AG10803 (cell line): ENCODE data around the gene LRIT1.

Experiments
- DNase-seq: peaks from one replicate; pipeline ENCODE4 v3.0.0; 2010; ENCODE audit warnings: low read depth
- H3K4me3 ChIP-seq: 2 replicates; pipeline ENCODE4 v1.5.1; 2011; ENCODE audit warnings: mild to moderate bottlenecking, low read length, control low read depth
- TF ChIP-seq, protein P1 (sequence below): conservative IDR thresholded peaks from 2 replicates; pipeline ENCODE4 v1.5.1; 2011; ENCODE audit warnings: mild to moderate bottlenecking, low read length, control low read depth, inconsistent platforms

Gene LRIT1

DNA sequence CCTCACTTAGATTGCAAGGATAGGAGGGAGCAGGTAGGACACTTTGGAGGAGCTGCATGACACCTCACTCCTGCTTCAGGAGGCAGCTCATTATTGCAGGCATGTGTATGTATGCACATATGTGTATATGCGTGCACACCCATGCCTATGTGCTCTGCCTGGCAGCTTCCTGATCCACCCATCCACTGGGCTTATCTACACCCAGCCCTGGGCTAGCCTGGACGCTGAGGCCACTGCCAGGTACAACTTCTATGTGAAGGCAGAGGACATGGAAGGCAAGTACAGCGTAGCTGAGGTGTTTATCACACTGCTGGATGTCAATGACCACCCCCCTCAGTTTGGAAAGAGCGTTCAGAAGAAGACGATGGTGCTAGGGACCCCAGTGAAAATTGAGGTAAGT, 29.3 kb downstream of the LRIT1 start:
- TF ChIP-seq, protein P1, sequence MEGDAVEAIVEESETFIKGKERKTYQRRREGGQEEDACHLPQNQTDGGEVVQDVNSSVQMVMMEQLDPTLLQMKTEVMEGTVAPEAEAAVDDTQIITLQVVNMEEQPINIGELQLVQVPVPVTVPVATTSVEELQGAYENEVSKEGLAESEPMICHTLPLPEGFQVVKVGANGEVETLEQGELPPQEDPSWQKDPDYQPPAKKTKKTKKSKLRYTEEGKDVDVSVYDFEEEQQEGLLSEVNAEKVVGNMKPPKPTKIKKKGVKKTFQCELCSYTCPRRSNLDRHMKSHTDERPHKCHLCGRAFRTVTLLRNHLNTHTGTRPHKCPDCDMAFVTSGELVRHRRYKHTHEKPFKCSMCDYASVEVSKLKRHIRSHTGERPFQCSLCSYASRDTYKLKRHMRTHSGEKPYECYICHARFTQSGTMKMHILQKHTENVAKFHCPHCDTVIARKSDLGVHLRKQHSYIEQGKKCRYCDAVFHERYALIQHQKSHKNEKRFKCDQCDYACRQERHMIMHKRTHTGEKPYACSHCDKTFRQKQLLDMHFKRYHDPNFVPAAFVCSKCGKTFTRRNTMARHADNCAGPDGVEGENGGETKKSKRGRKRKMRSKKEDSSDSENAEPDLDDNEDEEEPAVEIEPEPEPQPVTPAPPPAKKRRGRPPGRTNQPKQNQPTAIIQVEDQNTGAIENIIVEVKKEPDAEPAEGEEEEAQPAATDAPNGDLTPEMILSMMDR = no peak
- H3K4me3 ChIP-seq = no peak overlapping the region
- no peak for DNase-seq

- DNase-seq = no peak
- TF ChIP-seq, protein P1 = no peak
These were observed 29.8 kb downstream of the LRIT1 start for GRCh38 chr10:84211566-84211965.

GRCh38 chr10:84208023-84208422, 33.3 kb downstream of the LRIT1 start:
- DNase-seq = no peak
- TF ChIP-seq, protein P1 = no peak
- no peak overlapping the region for H3K4me3 ChIP-seq

More at GRCh38 chr10:84211566-84211965, 29.8 kb downstream of the LRIT1 start:
- no peak overlapping the region for H3K4me3 ChIP-seq

DNA sequence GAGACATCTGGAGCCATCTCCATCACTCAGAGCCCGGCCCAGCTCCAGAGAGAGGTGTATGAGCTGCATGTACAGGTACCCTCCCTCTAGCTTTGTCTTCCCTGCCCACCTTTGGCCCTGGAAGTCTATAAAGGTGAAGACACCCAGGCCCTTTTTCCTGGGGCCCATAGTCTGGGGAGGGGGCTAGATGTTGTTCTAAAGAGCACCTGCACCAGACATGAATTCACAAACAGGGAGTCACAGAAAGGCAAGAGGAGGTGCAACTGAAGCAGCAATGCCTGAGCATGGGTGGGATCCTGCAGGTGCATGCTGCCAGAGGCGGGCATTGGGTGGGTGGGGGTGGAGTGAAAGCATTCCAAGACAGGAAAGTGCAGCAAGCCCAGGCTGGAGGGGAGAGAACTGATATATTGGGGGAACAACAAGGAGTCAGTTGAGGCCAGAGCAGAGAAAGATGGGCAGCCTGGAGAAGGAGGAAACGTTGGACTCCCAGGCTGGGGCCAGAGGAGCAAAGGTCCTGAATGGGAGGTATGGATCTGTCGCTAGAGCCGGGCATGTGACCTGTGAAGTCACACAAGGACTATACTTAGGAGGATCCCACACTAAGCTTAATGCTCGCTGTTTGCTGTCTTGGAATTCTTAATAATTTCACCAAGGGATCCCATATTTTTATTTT, 35.4 kb downstream of the LRIT1 start:
- no peak overlapping the region for H3K4me3 ChIP-seq
- TF ChIP-seq, protein P1 = no peak
- no peak for DNase-seq

- TF ChIP-seq, protein P1 = peak; percentile 78
- H3K4me3 ChIP-seq = no peak overlapping the region
- peak; percentile 29 for DNase-seq
These were observed 36.1 kb downstream of the LRIT1 start for GRCh38 chr10:84205049-84205852.

DNA sequence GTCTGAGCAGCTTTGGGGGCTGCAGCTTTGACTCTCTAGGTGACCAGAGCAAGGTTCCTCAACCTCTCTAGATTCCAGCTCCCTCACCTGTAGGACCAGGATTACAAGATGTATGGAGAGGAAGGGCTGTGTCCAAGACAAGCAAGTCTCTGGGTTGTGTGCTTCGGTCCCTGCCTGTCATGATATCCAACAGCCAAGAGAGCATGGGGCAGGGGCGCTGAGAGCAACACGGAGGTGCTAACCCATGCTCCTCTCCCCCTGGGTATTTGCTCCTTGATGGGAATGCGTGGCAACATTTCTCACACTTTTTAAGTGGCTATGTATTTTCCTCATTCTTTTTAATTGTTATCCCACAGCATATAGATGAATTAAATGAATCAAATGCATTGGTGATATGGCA, 36.7 kb downstream of the LRIT1 start:
- no peak for DNase-seq
- TF ChIP-seq, protein P1 = no peak
- no peak overlapping the region for H3K4me3 ChIP-seq

- TF ChIP-seq, protein P1 = peak; percentile 23
- DNase-seq = no peak
- H3K4me3 ChIP-seq = no peak overlapping the region
These were observed 37.2 kb downstream of the LRIT1 start for GRCh38 chr10:84204122-84204521.
